GM23338 (cell line): ENCODE measurements around the gene CTNNA2.

Experiments
- CREB1 ChIP-seq: fragments of 250-450 bp; sonication (Bioruptor Pico); IDR thresholded peaks from 2 replicates; pipeline ENCODE4 v1.5.0; 2020; ENCODE audit warnings: low read depth, mild to moderate bottlenecking, moderate library complexity
- CTCF ChIP-seq, 2 experiments: fragments of 200-600 bp in 1 of 2; sonication (generic) in 1 of 2; conservative IDR thresholded peaks; 2 replicates each; pipeline versions ENCODE4 v1.5.1 to v1.6.1; 2016 to 2017; ENCODE audit warnings: antibody characterized with exemption in 2 of 2, low read depth in 2 of 2, mild to moderate bottlenecking in 2 of 2, moderate library complexity in 1 of 2
- ETS1 ChIP-seq: IDR thresholded peaks from 2 replicates; pipeline ENCODE4 v1.6.1; 2016; ENCODE audit warnings: antibody characterized with exemption
- EZH2 ChIP-seq: fragments of 200-600 bp; sonication (generic); IDR thresholded peaks from one replicate; pipeline ENCODE4 v1.8.0; 2017; ENCODE audit warnings: antibody characterized with exemption, mild to moderate bottlenecking, low read depth; ENCODE audit not compliant: unreplicated experiment
- EZH2phosphoT487 ChIP-seq: fragments of 200-600 bp; sonication (generic); IDR thresholded peaks from one replicate; pipeline ENCODE4 v1.8.1; 2018; ENCODE audit warnings: antibody characterized with exemption; ENCODE audit not compliant: unreplicated experiment
- JUNB ChIP-seq: IDR thresholded peaks from one replicate; pipeline ENCODE4 v1.6.1; 2016; ENCODE audit warnings: antibody characterized with exemption; ENCODE audit not compliant: unreplicated experiment
- POLR2AphosphoS5 ChIP-seq: IDR thresholded peaks from 2 replicates; pipeline ENCODE4 v1.6.1; 2016; ENCODE audit warnings: antibody characterized with exemption, low read depth
- REST ChIP-seq: IDR thresholded peaks from one replicate; pipeline ENCODE4 v1.6.1; 2018; ENCODE audit warnings: antibody characterized with exemption; ENCODE audit not compliant: unreplicated experiment
- STAT1 ChIP-seq: IDR thresholded peaks from one replicate; pipeline ENCODE4 v1.6.1; 2016; ENCODE audit warnings: antibody characterized with exemption; ENCODE audit not compliant: unreplicated experiment
- ZNF114 ChIP-seq: fragments of 250-450 bp; sonication (Bioruptor Pico); IDR thresholded peaks from 2 replicates; pipeline ENCODE4 v1.5.0; 2020; ENCODE audit warnings: mild to moderate bottlenecking, moderate library complexity
- ZNF331 ChIP-seq: fragments of 250-450 bp; sonication (Bioruptor Pico); IDR thresholded peaks from 2 replicates; pipeline ENCODE4 v1.5.0; 2020; ENCODE audit warnings: low read depth, mild to moderate bottlenecking, moderate library complexity

- no peak for TF ChIP-seq CTCF (conservative IDR thresholded peaks at IDR 0.05; ENCODE audit: low read depth in 2 of 2)
- no peak for TF ChIP-seq REST
- no peak for TF ChIP-seq EZH2phosphoT487
- no peak for TF ChIP-seq EZH2
- TF ChIP-seq POLR2AphosphoS5, result no peak
- no peak for TF ChIP-seq CREB1
- TF ChIP-seq ETS1, result no peak
- TF ChIP-seq JUNB, result no peak
- TF ChIP-seq STAT1, result no peak
- TF ChIP-seq ZNF114, result no peak
- TF ChIP-seq ZNF331, result no peak
These were observed 349.9 kb downstream of the CTNNA2 start for GRCh38 chr2:79862756-79863155.
